Breast epithelium (tissue), 4 donors: ENCODE measurements around the gene AMBP. TPM values are rescaled to one million over a fixed set of nuclear protein-coding genes. Genes with fewer than 3 reads are reported as not detected.

ENCODE experiments used
- DNase-seq, 2 donors: peaks; one replicate each; pipeline ENCODE4 v3.0.0-alpha.2; 2019; ENCODE audit warnings: low spot score in 2 of 2
- H3K27ac ChIP-seq, 2 donors: fragments of 200-600 bp; sonication (generic) in 1 of 2; one replicate each; pipeline ENCODE4 v1.5.1; 2016 to 2019; ENCODE audit warnings: mild to moderate bottlenecking in 1 of 2
- H3K27me3 ChIP-seq, 2 donors: fragments of 200-600 bp; sonication (generic) in 1 of 2; one replicate each; pipeline versions ENCODE4 v1.5.1 to v1.6.0; 2017 to 2019; ENCODE audit warnings: control low read depth in 1 of 2, mild to moderate bottlenecking in 1 of 2
- H3K36me3 ChIP-seq: fragments of 200-600 bp; one replicate; pipeline ENCODE4 v1.5.1; 2019
- H3K4me1 ChIP-seq, 2 donors: fragments of 200-600 bp; sonication (generic); one replicate each; pipeline ENCODE4 v1.5.1; 2016 to 2019; ENCODE audit warnings: control low read depth in 1 of 2
- H3K4me3 ChIP-seq, 3 donors: fragments of 200-600 bp; sonication (generic); 1 replicate in 2 of 3; 2 replicates in 1 of 3; pipeline ENCODE4 v1.5.1; 2016 to 2019; ENCODE audit warnings: mild to moderate bottlenecking in 3 of 3, moderate library complexity in 2 of 3
- H3K9me3 ChIP-seq, 2 donors: fragments of 200-600 bp; sonication (generic) in 1 of 2; one replicate each; pipeline ENCODE4 v1.5.1; 2016 to 2019; ENCODE audit warnings: control low read depth in 1 of 2
- CTCF ChIP-seq, 3 donors: fragments of 450-650 bp; IDR thresholded peaks; one replicate each; pipeline ENCODE4 v1.5.1; 2016 to 2017; ENCODE audit warnings: antibody characterized with exemption in 3 of 3, mild to moderate bottlenecking in 3 of 3, moderate library complexity in 3 of 3
- POLR2A ChIP-seq: fragments of 450-650 bp; IDR thresholded peaks from one replicate; pipeline ENCODE4 v1.6.1; 2016; ENCODE audit warnings: antibody characterized with exemption, mild to moderate bottlenecking, moderate library complexity
- POLR2AphosphoS5 ChIP-seq, 3 donors: sonication (generic); formaldehyde crosslinking; IDR thresholded peaks; one replicate each; pipeline ENCODE4 v1.6.1; 2017; ENCODE audit warnings: antibody characterized with exemption in 3 of 3
- intact Hi-C: fragments of 100-400 bp; cut with DNase I; formaldehyde crosslinking; loops from one replicate; pipeline ENCODE4 v1.15.1; 2023; ENCODE audit warnings: low total_unique reads
- total RNA-seq, 3 donors: library from RNA; depleted of rRNA; stranded (reverse); fragments of >200 nt; gene quantifications; one replicate each; pipeline ENCODE4 v1.1.0, GENCODE V29; 2016

The AMBP gene
- total RNA-seq, 3 donors from 2014 or later = 0.66 TPM; not detected in 2

GRCh38 chr9:114123031-114123977 lies 45.2 kb upstream of the AMBP start:
- Histone ChIP-seq H3K36me3 (no peaks in the 10 kb centered on the region), H3K27ac (no peak overlapping the region), H3K4me3 (no peak overlapping the region), H3K27me3 (no peaks in the 10 kb centered on the region), H3K4me1 (no peaks in the 10 kb centered on the region), H3K9me3 (peaks cover 0 to 4% of the 10 kb centered on the region in 2 donors)
- intact Hi-C loops = no loop called here
- no peak for DNase-seq
- no peak for TF ChIP-seq POLR2A
- TF ChIP-seq POLR2AphosphoS5 (IDR thresholded peaks at IDR 0.05) = no peak
- no peak for TF ChIP-seq CTCF (IDR thresholded peaks at IDR 0.05)

GRCh38 chr9:114122136-114123027 lies 44.3 kb upstream of the AMBP start:
- Histone ChIP-seq H3K36me3 (no peaks in the 10 kb centered on the region), H3K4me1 (no peaks in the 10 kb centered on the region), H3K9me3 (no peaks in the 10 kb centered on the region), H3K27me3 (no peaks in the 10 kb centered on the region), H3K27ac (no peak overlapping the region), H3K4me3 (no peak overlapping the region)
- intact Hi-C loops = no loop called here
- DNase-seq = no peak
- TF ChIP-seq POLR2A (no peak), POLR2AphosphoS5 (IDR thresholded peaks at IDR 0.05) (no peak), CTCF (IDR thresholded peaks at IDR 0.05) (no peak)

- H3K36me3 ChIP-seq = no peaks in the 10 kb centered on the region
- no peak for DNase-seq
- no peaks in the 10 kb centered on the region for H3K9me3 ChIP-seq
- no peak overlapping the region for H3K27ac ChIP-seq
- no peak for TF ChIP-seq CTCF (IDR thresholded peaks at IDR 0.05)
- no peak for TF ChIP-seq POLR2A
- TF ChIP-seq POLR2AphosphoS5 (IDR thresholded peaks at IDR 0.05) = no peak
- no peaks in the 10 kb centered on the region for H3K4me1 ChIP-seq
- H3K27me3 ChIP-seq = no peaks in the 10 kb centered on the region
- H3K4me3 ChIP-seq = no peak overlapping the region
- intact Hi-C loops = no loop called here
Observed at GRCh38 chr9:114121227-114122135, 43.4 kb upstream of the AMBP start.

GRCh38 chr9:114120192-114121014 lies 42.3 kb upstream of the AMBP start:
- peak overlapping the region in 1 of 2 donors; percentile 7 for H3K27ac ChIP-seq
- H3K9me3 ChIP-seq = no peaks in the 10 kb centered on the region
- TF ChIP-seq POLR2A = no peak
- no peak for TF ChIP-seq POLR2AphosphoS5 (IDR thresholded peaks at IDR 0.05)
- TF ChIP-seq CTCF (IDR thresholded peaks at IDR 0.05) = no peak
- intact Hi-C loops = no loop called here
- DNase-seq = no peak
- H3K4me3 ChIP-seq = no peak overlapping the region
- no peaks in the 10 kb centered on the region for H3K27me3 ChIP-seq
- no peaks in the 10 kb centered on the region for H3K36me3 ChIP-seq
- no peaks in the 10 kb centered on the region for H3K4me1 ChIP-seq
